Sigmoid colon (tissue), 7 donors: ENCODE results near the gene NDUFA13. TPM values are rescaled to one million over a fixed set of nuclear protein-coding genes. Genes with fewer than 3 reads are reported as not detected.

Source experiments
- DNase-seq: peaks from one replicate; pipeline ENCODE4 v3.0.0-alpha.2; 2019
- H3K27ac ChIP-seq, 4 donors: fragments of 200-600 bp; sonication (generic); one replicate each; pipeline ENCODE4 v1.5.1; 2016 to 2019; ENCODE audit warnings: mild to moderate bottlenecking in 1 of 4
- H3K27me3 ChIP-seq, 3 donors: fragments of 200-600 bp; sonication (generic); one replicate each; pipeline ENCODE4 v1.5.1; 2019; ENCODE audit warnings: mild to moderate bottlenecking in 1 of 3
- H3K36me3 ChIP-seq, 4 donors: fragments of 200-600 bp; sonication (generic); one replicate each; pipeline ENCODE4 v1.5.1; 2016 to 2019
- H3K4me1 ChIP-seq, 4 donors: fragments of 200-600 bp; sonication (generic); one replicate each; pipeline ENCODE4 v1.5.1; 2017 to 2019
- H3K4me3 ChIP-seq, 4 donors: fragments of 200-600 bp; sonication (generic); one replicate each; pipeline ENCODE4 v1.5.1; 2017 to 2019; ENCODE audit warnings: mild to moderate bottlenecking in 2 of 4, moderate library complexity in 1 of 4
- H3K9me3 ChIP-seq, 4 donors: fragments of 200-600 bp in 3 of 4; sonication (generic) in 3 of 4; one replicate each; pipeline versions ENCODE4 v1.5.1 to v1.6.1; 2013 to 2019
- EP300 ChIP-seq, 4 donors: sonication (generic); formaldehyde crosslinking; IDR thresholded peaks; one replicate each; pipeline ENCODE4 v1.6.1; 2017; ENCODE audit warnings: antibody characterized with exemption in 4 of 4
- POLR2A ChIP-seq, 2 donors: fragments of 450-650 bp; IDR thresholded peaks; one replicate each; pipeline ENCODE4 v1.6.1; 2016; ENCODE audit warnings: antibody characterized with exemption in 2 of 2, mild to moderate bottlenecking in 2 of 2, moderate library complexity in 2 of 2
- POLR2AphosphoS5 ChIP-seq, 4 donors: sonication (generic); formaldehyde crosslinking; IDR thresholded peaks; one replicate each; pipeline ENCODE4 v1.6.1; 2017; ENCODE audit warnings: antibody characterized with exemption in 4 of 4
- WGBS, 2 donors: extraction: QIAGEN DNeasy Blood & Tissue Kit; methylation state at CpG; one replicate each; pipeline ENCODE4 v1.1.7; 2013; 5-methylcytosine and 5-hydroxymethylcytosine counted together
- intact Hi-C: fragments of 100-400 bp; cut with DNase I; formaldehyde crosslinking; loops from one replicate; pipeline ENCODE4 v1.15.1; 2023
- polyA plus RNA-seq, 3 donors: library from polyadenylated mRNA; stranded (reverse); fragments of 200-250 nt; gene quantifications; one replicate each; pipeline ENCODE4 v1.2.3, GENCODE V29; 2013
- total RNA-seq, 4 donors: library from RNA; depleted of rRNA; stranded (reverse); fragments of >200 nt; gene quantifications; one replicate each; pipeline ENCODE4 v1.1.0, GENCODE V29; 2016
- TF ChIP-seq, protein P1 (sequence below), 4 experiments: fragments of 450-650 bp in 3 of 4; fragments of 200-600 bp in 1 of 4; IDR thresholded peaks; one replicate each; pipeline ENCODE4 v1.5.1; 2016 to 2019; ENCODE audit warnings: antibody characterized with exemption in 4 of 4, mild to moderate bottlenecking in 3 of 4, moderate library complexity in 2 of 4
- donor health status: healthy with polysubstance abuse.
- donor health status: Bipolar disorder and iron deficiency.
- donor health status: healthy.

The NDUFA13 gene
- total and polyA plus RNA-seq, 7 donors, result 31.3 to 339 (median 110) TPM

DNA sequence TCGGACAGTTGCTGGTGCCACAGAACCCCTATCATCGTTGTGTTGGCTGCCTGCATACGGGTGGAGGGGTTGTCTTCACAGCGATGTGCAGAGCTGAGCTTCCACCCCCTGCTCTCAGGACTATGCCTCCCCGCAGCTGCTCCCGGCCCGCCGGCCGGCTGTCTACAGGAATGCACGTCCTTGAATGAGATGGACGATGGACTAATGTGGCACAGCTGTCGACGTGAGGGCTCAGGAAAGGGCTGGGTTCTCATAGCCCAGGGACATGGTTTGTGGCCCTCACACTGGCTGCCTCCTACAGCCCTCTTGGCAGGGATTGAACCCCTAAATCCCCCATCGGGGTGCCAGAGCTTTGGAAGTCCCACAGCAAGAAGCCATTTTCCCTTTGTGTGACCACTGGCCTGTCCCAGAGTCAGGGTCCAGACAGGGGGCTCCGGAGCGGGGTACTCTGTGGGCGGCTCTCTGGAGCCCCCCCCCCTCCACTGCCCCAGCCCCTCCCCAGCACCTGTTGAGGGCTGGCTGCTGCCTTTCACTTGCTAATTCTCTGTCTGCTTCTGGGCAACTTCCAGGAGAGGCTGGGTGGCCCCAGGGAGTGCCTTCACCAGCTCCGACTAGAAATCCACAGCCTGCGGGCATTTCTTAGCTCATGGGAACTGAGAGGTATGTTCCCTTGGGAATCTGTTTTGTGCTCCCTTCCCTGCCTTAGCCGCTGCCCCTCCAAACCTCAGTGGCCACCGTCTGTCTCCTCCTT, 40.8 kb upstream of the NDUFA13 start:
- H3K27ac ChIP-seq, result no peak overlapping the region
- TF ChIP-seq, protein P1, sequence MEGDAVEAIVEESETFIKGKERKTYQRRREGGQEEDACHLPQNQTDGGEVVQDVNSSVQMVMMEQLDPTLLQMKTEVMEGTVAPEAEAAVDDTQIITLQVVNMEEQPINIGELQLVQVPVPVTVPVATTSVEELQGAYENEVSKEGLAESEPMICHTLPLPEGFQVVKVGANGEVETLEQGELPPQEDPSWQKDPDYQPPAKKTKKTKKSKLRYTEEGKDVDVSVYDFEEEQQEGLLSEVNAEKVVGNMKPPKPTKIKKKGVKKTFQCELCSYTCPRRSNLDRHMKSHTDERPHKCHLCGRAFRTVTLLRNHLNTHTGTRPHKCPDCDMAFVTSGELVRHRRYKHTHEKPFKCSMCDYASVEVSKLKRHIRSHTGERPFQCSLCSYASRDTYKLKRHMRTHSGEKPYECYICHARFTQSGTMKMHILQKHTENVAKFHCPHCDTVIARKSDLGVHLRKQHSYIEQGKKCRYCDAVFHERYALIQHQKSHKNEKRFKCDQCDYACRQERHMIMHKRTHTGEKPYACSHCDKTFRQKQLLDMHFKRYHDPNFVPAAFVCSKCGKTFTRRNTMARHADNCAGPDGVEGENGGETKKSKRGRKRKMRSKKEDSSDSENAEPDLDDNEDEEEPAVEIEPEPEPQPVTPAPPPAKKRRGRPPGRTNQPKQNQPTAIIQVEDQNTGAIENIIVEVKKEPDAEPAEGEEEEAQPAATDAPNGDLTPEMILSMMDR (IDR thresholded peaks at IDR 0.05), result no peak
- TF ChIP-seq POLR2A (IDR thresholded peaks at IDR 0.05), result no peak
- TF ChIP-seq POLR2AphosphoS5 (IDR thresholded peaks at IDR 0.05), result no peak
- TF ChIP-seq EP300 (IDR thresholded peaks at IDR 0.05), result no peak
- H3K4me3 ChIP-seq, result no peak overlapping the region
- 84% methylated on average over 21 of the region's 21 CpGs for whole genome bisulfite sequencing, 2 donors
- H3K4me1 ChIP-seq, result peaks cover 0 to 10% (median 4%) of the 10 kb centered on the region in 4 donors
- no peaks in the 10 kb centered on the region for H3K9me3 ChIP-seq
- no peaks in the 10 kb centered on the region for H3K27me3 ChIP-seq
- no peaks in the 10 kb centered on the region for H3K36me3 ChIP-seq
- no peak for DNase-seq
- intact Hi-C loops, result no loop called here

DNA sequence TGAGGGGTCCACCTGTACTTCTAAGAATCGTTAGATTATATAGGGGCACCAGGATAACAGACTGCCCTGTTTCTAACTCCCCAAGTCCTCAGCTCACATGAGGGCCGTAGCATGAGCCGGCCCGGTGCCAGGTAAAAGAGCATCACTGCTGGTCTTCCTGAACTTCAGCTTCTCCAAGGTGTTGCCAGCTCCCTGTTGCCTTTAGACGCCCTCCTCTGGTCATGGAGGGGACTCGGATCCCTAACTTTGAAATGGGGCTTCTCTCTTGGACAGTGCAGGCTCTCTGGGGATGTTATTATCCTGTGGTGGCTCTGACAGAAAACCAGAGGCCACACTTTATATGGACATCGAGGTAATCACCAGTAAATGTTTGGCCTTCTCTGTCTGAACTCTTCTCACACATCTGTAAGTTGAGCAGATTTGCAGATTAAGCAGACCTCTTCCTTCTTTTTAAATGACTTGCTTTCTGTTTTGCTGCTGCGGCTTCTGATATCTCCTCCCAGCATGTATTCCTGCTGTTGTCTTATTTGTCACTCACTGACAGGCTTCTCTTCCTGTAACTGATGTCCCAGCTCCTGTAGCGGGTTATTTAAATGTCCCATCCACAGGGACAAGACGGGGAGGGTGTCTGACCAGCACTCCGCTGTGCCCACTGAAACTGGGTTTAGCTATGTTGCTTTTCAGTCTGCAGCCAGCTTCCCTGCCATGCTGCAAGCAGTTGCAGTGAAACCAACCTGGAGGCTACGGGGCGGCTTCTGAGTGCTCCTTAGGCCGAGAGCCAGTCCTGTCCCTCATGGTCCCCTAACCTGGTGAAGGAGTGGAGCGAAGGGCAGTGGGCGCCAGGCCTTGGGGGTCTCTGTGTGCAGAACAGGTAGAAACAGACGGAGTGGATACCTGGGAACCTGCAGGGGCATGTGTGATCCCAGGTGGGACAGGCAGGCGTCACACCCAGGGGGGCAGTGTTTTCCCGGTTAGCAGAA, 39.9 kb upstream of the NDUFA13 start:
- intact Hi-C loops, result no loop called here
- H3K4me3 ChIP-seq, result no peak overlapping the region
- H3K4me1 ChIP-seq, result peaks cover 0 to 10% (median 4%) of the 10 kb centered on the region in 4 donors
- H3K9me3 ChIP-seq, result no peaks in the 10 kb centered on the region
- no peaks in the 10 kb centered on the region for H3K27me3 ChIP-seq
- WGBS, 2 donors, result 74 to 77% methylated on average over 19 of the region's 19 CpGs
- no peak overlapping the region for H3K27ac ChIP-seq
- DNase-seq, result no peak
- TF ChIP-seq POLR2AphosphoS5 (IDR thresholded peaks at IDR 0.05), result no peak
- TF ChIP-seq, protein P1 (IDR thresholded peaks at IDR 0.05), result peak in 1 of 4 experiments; percentile 10
- H3K36me3 ChIP-seq, result no peaks in the 10 kb centered on the region

DNA sequence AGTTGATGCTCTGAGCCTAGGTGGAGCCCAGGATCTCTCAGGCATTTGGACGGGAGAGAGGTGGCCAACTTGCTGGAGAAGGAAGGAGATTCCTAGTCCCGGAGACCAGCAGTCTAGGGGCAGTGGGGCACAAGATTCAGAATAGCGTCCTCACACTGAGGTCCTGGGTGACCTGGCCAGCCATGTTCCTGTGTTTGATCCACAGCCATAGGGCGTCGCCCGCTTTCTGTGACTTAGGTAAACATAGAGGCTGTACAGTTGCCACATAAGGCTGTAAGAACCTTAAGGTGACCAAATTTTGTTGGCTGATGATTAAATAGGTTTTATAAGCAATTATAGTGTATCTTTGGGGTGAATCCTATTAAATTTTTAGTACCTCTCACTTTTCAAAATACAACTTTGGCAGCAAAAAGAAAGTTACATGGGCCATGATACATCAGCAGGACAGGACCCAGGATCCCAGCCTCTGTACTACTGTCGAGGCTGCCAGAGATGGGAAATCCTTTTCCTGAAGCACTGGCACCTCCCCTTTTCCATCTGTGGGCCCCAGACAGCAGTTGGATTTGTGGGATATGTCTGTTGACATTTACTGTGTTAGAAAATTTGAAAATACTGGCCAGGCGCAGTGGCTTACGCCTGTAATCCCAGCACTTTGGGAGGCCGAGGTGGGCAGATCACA, 38.2 kb upstream of the NDUFA13 start:
- no peaks in the 10 kb centered on the region for H3K36me3 ChIP-seq
- no peak overlapping the region for H3K27ac ChIP-seq
- H3K4me3 ChIP-seq, result no peak overlapping the region
- no peaks in the 10 kb centered on the region for H3K9me3 ChIP-seq
- TF ChIP-seq EP300 (IDR thresholded peaks at IDR 0.05) (no peak), POLR2AphosphoS5 (IDR thresholded peaks at IDR 0.05) (no peak), POLR2A (IDR thresholded peaks at IDR 0.05) (no peak)
- TF ChIP-seq, protein P1 (IDR thresholded peaks at IDR 0.05), result no peak
- 40 to 72% methylated on average over 10 of the region's 10 CpGs for WGBS, 2 donors
- intact Hi-C loops, result no loop called here
- DNase-seq, result no peak
- H3K27me3 ChIP-seq, result no peaks in the 10 kb centered on the region
- H3K4me1 ChIP-seq, result peaks cover 0 to 11% (median 4%) of the 10 kb centered on the region in 4 donors

DNA sequence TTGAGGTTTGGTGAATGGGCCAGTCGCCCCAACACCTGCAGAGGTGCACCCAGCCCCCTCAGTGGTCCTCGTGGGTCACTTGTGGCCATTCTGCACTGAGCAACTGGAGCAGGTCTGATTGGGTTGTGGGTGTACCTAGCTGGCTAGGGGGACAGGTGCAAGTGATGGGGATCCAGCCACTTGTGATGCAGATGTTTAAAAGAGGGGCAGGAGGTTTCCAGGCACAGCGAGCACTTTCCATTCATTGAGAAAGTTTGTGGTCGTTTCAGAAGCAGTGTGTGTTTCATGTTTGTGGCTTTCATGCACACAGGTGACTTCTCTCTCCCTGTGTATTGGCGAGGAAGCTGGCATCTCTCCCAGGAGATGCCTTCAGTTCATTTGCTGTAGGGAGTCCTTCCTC, 35.3 kb upstream of the NDUFA13 start:
- no peak overlapping the region for H3K27ac ChIP-seq
- H3K4me3 ChIP-seq, result no peak overlapping the region
- TF ChIP-seq POLR2AphosphoS5 (IDR thresholded peaks at IDR 0.05) (no peak), EP300 (IDR thresholded peaks at IDR 0.05) (no peak), POLR2A (IDR thresholded peaks at IDR 0.05) (no peak)
- TF ChIP-seq, protein P1 (IDR thresholded peaks at IDR 0.05), result no peak
- no peaks in the 10 kb centered on the region for H3K36me3 ChIP-seq
- intact Hi-C loops, result no loop called here
- peaks cover 0 to 19% (median under 1%) of the 10 kb centered on the region in 4 donors for H3K4me1 ChIP-seq
- H3K9me3 ChIP-seq, result no peaks in the 10 kb centered on the region
- no peaks in the 10 kb centered on the region for H3K27me3 ChIP-seq
- 70 to 81% methylated on average over 5 of the region's 5 CpGs for WGBS, 2 donors
- no peak for DNase-seq
